ENCODE results near the gene PRKCB.
A peak's percentile ranks its signal among the peaks of the same experiment; 100 is the strongest.
"Not testable (repeated sequence)": the region's sequence is repeated elsewhere in the genome, so short reads cannot be mapped to it uniquely, and the experiment has no call there.

Gene PRKCB

DNA sequence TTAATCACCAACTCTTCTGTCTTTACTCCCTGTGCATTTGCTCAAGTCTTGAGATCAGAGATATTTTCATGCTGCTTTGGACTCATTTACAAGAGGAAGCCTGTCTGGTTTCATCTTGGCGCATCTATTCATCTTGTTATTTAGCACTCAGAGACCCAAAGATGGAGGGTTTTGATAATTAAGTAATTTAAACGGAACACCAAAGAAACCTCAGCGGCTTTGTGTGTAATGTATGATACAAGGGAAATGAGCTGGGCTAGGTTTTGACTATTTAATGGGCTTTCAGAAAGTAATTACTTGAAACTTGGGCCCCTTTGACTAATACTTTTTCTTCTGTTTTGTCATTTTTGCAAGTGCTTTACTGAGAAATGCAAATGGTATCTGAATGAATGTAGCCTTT lies 354.2 kb downstream of the PRKCB start:
- peak in 1 of 2 donors; percentile 18 for DNase-seq

- no peak for DNase-seq
Measured at GRCh38 chr16:24191876-24192402, 356.2 kb downstream of the PRKCB start.

- DNase-seq = no peak
Measured at GRCh38 chr16:24195221-24195620, 359.4 kb downstream of the PRKCB start.

GRCh38 chr16:24198807-24199533 lies 363.2 kb downstream of the PRKCB start:
- DNase-seq = no peak

DNA sequence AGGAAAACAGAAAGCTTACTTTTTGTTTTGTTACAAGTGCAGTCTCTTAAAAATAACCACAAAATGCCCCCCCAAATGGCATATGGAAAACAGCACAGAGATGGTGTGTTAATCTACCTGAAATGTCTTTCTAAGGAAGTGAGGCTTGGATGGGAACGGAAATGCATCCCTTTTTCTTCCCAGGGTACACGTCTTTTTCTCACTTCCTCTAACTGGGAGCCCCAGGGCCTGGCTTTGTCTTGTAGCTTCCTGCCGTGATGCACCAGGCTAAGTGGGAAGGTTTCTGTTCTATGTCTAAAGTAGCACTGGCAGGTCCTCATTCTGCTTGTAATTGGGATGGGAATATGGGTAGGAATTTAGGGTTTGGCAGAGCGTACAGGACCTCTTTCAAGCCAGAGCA lies 367.9 kb downstream of the PRKCB start:
- no peak for DNase-seq

- no peak for DNase-seq
Measured at GRCh38 chr16:24204150-24204665, 368.4 kb downstream of the PRKCB start.

- DNase-seq = no peak
Measured at GRCh38 chr16:24206926-24207325, 371.1 kb downstream of the PRKCB start.

DNA sequence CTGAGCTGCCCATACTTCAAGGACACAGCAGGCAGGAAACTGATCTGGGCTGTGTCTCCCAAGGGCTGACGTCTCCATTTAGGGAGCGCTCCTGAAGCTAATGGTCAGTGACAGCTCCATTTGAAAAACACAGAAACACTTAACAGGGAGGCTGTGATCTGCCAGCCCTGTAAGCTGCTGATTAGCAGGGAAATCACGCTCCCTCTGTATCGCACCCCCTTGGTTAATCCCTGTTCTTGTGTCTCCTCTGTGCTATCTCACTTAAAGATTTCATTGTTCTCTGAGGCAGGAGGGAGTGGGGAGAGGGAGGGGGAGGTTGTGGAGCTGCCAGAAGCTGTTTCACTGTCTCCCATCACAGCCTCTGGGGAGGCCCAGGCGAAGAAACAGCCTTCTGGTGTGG lies 372.9 kb downstream of the PRKCB start:
- no peak for DNase-seq

DNA sequence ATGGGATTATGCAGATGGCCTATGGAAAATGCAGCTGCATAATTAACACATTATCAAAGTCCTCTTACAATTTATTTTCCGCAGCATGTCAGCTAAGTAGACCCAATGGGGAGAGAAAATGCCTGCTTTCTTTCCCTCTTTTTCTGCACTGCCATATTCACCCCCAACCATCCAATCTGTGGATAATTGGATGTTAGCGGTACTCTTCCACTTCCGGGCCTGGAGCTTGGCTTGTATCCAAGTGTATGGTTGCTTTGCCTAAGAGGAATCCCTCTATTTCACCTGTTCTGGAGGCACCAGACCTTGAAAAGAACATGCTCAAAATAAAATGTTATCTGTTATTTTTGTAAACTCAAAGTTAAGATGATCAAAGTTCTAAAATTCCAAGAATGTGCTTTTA lies 379.2 kb downstream of the PRKCB start:
- no peak for DNase-seq

DNA sequence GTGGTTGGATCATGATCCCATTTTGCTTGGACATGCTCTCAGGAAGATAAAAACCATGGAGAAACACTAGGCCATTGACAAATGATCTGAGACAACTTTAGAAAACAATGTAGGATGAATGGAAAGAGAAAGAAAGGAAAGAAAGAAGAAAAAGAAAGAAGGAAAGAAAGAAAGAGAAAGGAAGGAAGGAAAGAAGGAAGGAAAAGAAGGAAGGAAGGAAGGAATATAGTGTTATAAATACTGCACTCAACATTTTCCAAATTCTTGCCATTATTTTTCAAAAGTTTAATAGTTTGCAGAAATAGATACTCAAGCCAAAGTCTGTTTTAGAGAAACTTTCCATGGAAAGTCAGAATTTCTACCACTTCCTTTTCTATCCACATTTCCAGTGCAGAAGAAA lies 381.2 kb downstream of the PRKCB start:
- no peak for DNase-seq

DNA sequence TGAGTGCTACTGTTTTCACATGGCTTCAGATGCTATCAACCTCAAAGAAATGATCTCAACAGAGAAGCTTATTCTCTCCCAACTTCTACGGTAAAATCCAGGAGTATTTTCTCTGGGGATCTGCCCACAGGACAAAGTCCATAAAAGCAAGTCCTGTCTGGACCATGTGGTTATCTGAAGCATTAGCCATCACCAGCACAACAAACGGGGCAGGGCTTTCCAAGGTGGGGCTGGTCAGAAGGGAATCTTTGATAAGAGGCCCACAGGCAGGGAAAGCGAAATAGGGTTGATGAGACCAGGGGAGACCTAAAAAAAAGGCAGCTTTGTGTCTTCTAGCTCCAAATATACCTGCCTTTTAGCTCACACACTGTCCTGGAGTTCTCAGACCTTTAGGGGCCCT lies 381.7 kb downstream of the PRKCB start:
- DNase-seq = no peak

GRCh38 chr16:24218299-24218698 lies 382.5 kb downstream of the PRKCB start:
- no peak for DNase-seq

GRCh38 chr16:24221219-24221618 lies 385.4 kb downstream of the PRKCB start:
- no peak for DNase-seq

GRCh38 chr16:24228514-24228913 lies 392.7 kb downstream of the PRKCB start:
- no peak for DNase-seq

- no peak for DNase-seq
Measured at GRCh38 chr16:24232936-24233335, 397.2 kb downstream of the PRKCB start.

DNA sequence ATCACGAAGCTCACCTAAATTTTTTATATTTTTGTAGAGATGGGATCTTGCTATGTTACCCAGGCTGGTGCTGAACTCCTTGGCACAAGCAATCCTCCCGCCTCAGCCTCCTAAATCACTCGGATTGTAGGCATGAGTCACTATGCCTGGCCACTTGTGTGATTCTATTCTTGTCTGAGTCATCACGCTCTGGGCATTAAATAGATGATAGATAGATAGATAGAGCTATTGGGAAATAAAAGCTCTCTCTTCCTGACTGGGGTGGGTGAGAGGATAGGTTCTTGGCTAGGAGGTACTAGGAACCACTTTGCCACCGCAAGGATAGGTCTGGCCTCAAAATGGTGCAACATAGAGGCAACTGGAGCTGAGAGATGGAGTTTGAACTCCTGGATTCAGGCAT lies 399.0 kb downstream of the PRKCB start:
- no peak for DNase-seq

- no peak for DNase-seq
Measured at GRCh38 chr16:24235806-24236205, 400.0 kb downstream of the PRKCB start.

- DNase-seq = not testable (repeated sequence)
Measured at GRCh38 chr16:24238846-24239245, 403.1 kb downstream of the PRKCB start.

- no peak for DNase-seq
Measured at GRCh38 chr16:24246911-24247607, 411.3 kb downstream of the PRKCB start.

DNA sequence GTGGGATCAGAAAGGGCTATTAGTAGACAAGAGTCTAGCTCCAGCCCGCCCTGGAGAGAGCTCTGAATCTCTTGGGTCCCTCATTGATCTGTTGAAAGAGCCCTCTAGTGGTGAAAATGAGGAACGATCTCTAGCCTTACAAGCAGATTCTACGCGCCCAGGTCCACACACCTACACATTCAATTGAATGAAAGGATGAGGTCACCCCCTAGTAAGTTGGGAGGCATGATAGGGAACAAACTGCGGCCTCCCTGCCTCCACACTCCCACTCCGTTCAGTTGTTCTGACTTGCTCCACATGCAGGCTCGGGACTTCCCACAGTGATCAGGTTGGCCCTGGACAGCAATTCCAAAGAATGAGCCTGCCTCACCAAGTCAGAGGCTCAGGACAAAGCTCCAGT lies 417.4 kb downstream of the PRKCB start:
- DNase-seq = peak; percentile 29 to 42

DNA sequence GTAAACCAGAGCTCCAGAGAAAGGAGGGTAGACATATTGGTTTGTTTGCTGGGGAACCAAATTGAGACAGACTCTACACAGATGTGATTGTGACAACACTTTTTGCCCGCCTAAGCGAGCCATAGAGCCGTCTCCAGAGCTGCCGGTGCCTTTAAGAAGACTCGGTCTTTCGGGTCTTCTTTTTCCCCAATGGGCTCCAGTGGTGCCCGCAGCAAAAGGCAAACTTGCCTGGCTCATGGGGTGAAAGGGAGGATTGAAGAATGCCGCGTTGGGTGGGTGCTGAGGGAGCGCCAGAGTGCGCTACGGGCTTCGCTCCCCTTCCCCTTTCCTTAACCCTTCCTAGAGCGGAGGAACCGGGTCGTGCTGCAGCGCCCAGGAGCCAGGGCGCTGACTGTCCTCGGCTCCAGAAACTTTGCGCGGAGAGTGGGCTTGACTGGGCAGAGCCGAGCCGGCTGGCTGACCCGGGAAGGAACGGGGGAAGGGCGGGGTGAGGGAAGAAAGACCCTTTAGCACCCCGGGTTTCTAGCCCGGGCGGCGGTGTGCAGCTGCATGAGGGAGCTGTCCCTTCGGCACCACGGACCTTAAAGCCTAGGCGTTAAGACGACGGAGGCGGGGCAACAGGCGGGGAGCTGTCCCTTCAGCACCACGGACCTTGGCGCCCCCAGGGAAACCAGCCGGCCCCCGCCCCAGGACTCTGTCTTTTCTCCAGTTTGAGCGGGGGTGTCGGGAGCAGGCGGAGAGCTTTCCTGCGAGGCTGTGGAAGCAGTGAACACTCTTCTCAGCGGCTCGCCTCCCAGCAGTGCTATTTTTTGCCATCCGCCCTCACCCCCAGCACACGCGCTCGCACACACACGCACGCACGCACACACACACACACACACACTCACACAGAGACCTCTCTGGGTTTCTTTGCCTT lies 419.9 kb downstream of the PRKCB start, which contains the start of gene CACNG3:
TSS of gene CACNG3 (plus strand) at position 880 of the 916 bp plus-strand sequence. CDS start 420 bp downstream, outside the sequence.
- peak; percentile 55 to 69 for DNase-seq

- no peak for DNase-seq
Measured at GRCh38 chr16:24257958-24258357, 422.2 kb downstream of the PRKCB start.

- no peak for DNase-seq
Measured at GRCh38 chr16:24258791-24259190, 423.0 kb downstream of the PRKCB start.

Measured in stimulated activated CD4-positive, alpha-beta T cell treated with anti-CD3 and anti-CD28 coated beads, Interleukin-2, amount 100 ng/mL, for 24 hours (primary cell).